Endothelial cell of umbilical vein (primary cell): ENCODE data around the gene MESP1.

Experiments
- GATA2 ChIP-seq: IDR thresholded peaks from 2 replicates; pipeline ENCODE4 v1.7.0; 2011; ENCODE audit warnings: low read depth, mild to moderate bottlenecking, moderate library complexity, mixed read lengths, low read length; ENCODE audit not compliant: insufficient read length, insufficient read depth
- JUN ChIP-seq: IDR thresholded peaks from 2 replicates; pipeline ENCODE4 v1.6.1; 2011; ENCODE audit warnings: borderline replicate concordance, low read depth; ENCODE audit not compliant: insufficient read length, insufficient read depth
- MYC ChIP-seq: IDR thresholded peaks from one replicate; pipeline ENCODE4 v1.6.1; 2011; ENCODE audit warnings: mild to moderate bottlenecking, low read depth, low read length
- POLR2AphosphoS5 ChIP-seq: IDR thresholded peaks from 2 replicates; pipeline ENCODE4 v1.6.1; 2012; ENCODE audit warnings: low read depth, mild to moderate bottlenecking, control low read depth, low read length, moderate library complexity; ENCODE audit not compliant: insufficient read depth
- TF ChIP-seq, protein P1 (sequence below), 2 donors: IDR thresholded peaks; 1 replicate in 1 of 2; 2 replicates in 1 of 2; pipeline ENCODE4 v1.5.1; 2011; ENCODE audit warnings: low read length in 2 of 2, mild to moderate bottlenecking in 2 of 2, moderate library complexity in 2 of 2, control low read depth in 1 of 2, inconsistent platforms in 1 of 2, low read depth in 1 of 2; ENCODE audit not compliant: insufficient read depth in 1 of 2; ENCODE audit errors: extremely low read depth in 1 of 2
- TF ChIP-seq, protein P2 (sequence below): IDR thresholded peaks from 2 replicates; pipeline ENCODE4 v1.6.1; 2011; ENCODE audit not compliant: insufficient read depth, insufficient read length

DNA sequence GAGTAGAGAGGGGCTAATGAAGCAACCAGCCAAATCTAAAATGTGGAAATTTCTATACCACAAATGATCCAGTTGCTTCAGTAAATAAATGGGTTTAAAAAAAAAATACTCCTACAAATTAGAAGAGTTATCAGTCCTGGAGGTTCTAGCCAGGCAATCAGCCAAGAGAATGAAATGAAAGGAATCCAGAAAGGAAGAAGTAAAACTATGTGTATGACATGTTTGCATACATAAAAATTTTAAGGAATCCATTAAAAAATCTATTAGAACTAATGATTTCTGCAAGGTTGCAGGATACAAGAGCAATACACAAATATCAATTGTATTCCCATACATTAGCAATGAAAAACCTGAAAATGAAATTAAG lies 34.7 kb upstream of the MESP1 start:
- TF ChIP-seq, protein P1, sequence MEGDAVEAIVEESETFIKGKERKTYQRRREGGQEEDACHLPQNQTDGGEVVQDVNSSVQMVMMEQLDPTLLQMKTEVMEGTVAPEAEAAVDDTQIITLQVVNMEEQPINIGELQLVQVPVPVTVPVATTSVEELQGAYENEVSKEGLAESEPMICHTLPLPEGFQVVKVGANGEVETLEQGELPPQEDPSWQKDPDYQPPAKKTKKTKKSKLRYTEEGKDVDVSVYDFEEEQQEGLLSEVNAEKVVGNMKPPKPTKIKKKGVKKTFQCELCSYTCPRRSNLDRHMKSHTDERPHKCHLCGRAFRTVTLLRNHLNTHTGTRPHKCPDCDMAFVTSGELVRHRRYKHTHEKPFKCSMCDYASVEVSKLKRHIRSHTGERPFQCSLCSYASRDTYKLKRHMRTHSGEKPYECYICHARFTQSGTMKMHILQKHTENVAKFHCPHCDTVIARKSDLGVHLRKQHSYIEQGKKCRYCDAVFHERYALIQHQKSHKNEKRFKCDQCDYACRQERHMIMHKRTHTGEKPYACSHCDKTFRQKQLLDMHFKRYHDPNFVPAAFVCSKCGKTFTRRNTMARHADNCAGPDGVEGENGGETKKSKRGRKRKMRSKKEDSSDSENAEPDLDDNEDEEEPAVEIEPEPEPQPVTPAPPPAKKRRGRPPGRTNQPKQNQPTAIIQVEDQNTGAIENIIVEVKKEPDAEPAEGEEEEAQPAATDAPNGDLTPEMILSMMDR (IDR thresholded peaks at IDR 0.05; ENCODE audit: extremely low read depth in 1 of 2, insufficient read depth in 1 of 2, low read depth in 1 of 2, low read length in 2 of 2), result no peak
- TF ChIP-seq POLR2AphosphoS5 (no peak), MYC (no peak), JUN (no peak), GATA2 (no peak)
- TF ChIP-seq, protein P2, sequence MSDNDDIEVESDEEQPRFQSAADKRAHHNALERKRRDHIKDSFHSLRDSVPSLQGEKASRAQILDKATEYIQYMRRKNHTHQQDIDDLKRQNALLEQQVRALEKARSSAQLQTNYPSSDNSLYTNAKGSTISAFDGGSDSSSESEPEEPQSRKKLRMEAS, result no peak
